IMR-90 (cell line): ENCODE results near the gene CDCA4. TPM values are rescaled to one million over a fixed set of nuclear protein-coding genes. Genes with fewer than 3 reads are reported as not detected.

Experiments used
- MAFK ChIP-seq: IDR thresholded peaks from 2 replicates; pipeline ENCODE4 v1.6.1; 2012; ENCODE audit warnings: low read depth, low read length, improper control_type of control experiment
- RCOR1 ChIP-seq: IDR thresholded peaks from 2 replicates; pipeline ENCODE4 v1.6.1; 2012; ENCODE audit warnings: mild to moderate bottlenecking, low read length, improper control_type of control experiment; ENCODE audit not compliant: insufficient replicate concordance
- polyA plus RNA-seq, 3 experiments: library from polyadenylated mRNA; depleted of rRNA; stranded (reverse); fragments of >200 nt; gene quantifications; 2 replicates each; pipeline ENCODE4 v1.2.3, GENCODE V29; 2012; ENCODE audit warnings: low replicate concordance in 1 of 3
- total RNA-seq: library from RNA; depleted of rRNA; stranded (reverse); fragments of >200 nt; gene quantifications from 2 replicates; pipeline ENCODE4 v1.2.3, GENCODE V29; 2012
- TF ChIP-seq, protein P1 (sequence below): fragments of 150-350 bp; IDR thresholded peaks from 2 replicates; pipeline ENCODE4 v1.6.1; 2016; ENCODE audit warnings: low read depth, mild to moderate bottlenecking, low read length, moderate library complexity, borderline replicate concordance

CDCA4 gene
- total and polyA plus RNA-seq, 2 of the 4 experiments (the other 2 are of a cell fraction): 17.7 to 18.6 TPM

DNA sequence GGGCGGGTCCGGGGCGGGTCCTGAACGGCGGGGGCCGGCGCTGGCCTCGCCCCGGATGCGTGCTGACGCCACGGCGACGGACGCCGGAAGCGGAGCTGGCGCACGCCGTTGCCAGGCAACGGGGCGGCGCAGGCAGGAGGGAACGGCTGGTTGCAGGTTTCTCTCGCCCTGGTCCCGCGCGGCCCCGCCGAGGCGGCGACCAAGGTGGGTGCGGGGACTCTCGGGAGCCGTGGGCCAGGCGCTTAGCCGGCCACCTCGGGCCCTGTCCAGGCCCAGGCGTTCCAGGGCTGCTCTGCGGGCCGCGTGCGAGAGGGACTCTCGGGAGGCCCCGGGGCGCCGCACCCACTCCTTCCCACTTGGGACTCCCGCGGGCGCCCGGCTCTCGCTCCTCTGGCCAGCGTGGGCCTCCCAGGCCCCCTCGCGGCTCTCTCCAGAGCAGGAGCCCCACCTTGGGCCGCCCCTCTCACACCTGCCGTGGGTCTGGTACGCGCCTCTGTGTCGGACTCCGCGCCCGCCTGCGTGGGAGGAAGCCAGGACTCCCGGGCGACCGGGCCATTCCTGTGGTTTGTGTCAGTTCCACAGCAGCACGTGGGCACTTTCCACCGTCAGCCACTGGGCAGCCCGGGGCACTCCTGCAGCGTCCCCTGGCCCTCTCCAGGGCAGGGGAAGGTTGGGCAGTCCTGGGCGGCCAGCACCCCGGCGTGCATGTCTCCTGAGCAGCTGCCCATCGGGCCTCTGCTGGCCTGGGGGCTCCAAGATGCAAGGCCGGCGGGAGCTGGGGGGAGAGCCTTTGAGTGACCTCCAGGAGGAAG, 35.0 kb downstream of the CDCA4 start, which contains the start of gene CLBA1 (continued):
- TF ChIP-seq, protein P1, sequence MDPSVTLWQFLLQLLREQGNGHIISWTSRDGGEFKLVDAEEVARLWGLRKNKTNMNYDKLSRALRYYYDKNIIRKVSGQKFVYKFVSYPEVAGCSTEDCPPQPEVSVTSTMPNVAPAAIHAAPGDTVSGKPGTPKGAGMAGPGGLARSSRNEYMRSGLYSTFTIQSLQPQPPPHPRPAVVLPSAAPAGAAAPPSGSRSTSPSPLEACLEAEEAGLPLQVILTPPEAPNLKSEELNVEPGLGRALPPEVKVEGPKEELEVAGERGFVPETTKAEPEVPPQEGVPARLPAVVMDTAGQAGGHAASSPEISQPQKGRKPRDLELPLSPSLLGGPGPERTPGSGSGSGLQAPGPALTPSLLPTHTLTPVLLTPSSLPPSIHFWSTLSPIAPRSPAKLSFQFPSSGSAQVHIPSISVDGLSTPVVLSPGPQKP: no peak
- TF ChIP-seq MAFK: no peak
- TF ChIP-seq RCOR1: no peak
